Right lobe of liver (tissue), 4 donors: Measurements from ENCODE around the gene GPC4.

Experiments used
- POLR2A ChIP-seq: fragments of 450-650 bp; IDR thresholded peaks from one replicate; pipeline ENCODE4 v1.6.1; 2017; ENCODE audit warnings: antibody characterized with exemption, mild to moderate bottlenecking
- TF ChIP-seq, protein P1 (sequence below), 4 donors: fragments of 200-600 bp in 3 of 4; fragments of 450-650 bp in 1 of 4; IDR thresholded peaks; one replicate each; pipeline versions ENCODE4 v1.5.1 to v1.8.0; 2016 to 2022; ENCODE audit warnings: antibody characterized with exemption in 4 of 4, mild to moderate bottlenecking in 2 of 4
- donor health status: DM: no; HTN: no; CAD: no.
- donor health status: DM: no; HTN: no; CAD: no.
- donor health status: DM: no; HTN: yes; CAD: no.

DNA sequence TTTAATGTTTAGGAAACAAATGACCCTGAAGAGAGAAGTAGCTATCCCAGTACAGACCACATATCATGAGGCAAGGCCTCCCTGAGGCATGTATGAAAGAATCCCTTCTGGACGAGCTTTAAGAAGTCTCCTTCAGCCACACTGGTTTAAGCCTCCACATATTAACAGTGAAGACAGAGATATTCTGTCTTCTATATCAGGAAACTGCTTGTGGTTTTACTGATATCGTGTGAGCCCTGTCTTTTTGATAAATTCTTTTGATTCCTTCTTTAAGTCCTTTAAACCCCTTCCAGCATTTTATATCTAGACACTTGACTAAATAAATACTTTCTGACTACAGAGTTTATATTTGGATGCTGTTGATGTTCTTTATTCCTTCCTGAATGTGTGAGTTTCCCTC lies 45.9 kb upstream of the GPC4 start:
- TF ChIP-seq, protein P1, sequence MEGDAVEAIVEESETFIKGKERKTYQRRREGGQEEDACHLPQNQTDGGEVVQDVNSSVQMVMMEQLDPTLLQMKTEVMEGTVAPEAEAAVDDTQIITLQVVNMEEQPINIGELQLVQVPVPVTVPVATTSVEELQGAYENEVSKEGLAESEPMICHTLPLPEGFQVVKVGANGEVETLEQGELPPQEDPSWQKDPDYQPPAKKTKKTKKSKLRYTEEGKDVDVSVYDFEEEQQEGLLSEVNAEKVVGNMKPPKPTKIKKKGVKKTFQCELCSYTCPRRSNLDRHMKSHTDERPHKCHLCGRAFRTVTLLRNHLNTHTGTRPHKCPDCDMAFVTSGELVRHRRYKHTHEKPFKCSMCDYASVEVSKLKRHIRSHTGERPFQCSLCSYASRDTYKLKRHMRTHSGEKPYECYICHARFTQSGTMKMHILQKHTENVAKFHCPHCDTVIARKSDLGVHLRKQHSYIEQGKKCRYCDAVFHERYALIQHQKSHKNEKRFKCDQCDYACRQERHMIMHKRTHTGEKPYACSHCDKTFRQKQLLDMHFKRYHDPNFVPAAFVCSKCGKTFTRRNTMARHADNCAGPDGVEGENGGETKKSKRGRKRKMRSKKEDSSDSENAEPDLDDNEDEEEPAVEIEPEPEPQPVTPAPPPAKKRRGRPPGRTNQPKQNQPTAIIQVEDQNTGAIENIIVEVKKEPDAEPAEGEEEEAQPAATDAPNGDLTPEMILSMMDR (IDR thresholded peaks at IDR 0.05): no peak
- no peak for TF ChIP-seq POLR2A
